NCI-H2171 treated with DMSO at 0.1 percent for 48 hours (cell line): ENCODE measurements around the gene E2F1.
"Not testable (repeated sequence)": the region's sequence is repeated elsewhere in the genome, so short reads cannot be mapped to it uniquely, and the experiment has no call there.

ENCODE experiments used
- DNase-seq: peaks from one replicate; lab custom pipeline; 2025; lab: John Stamatoyannopoulos, UW

The E2F1 gene

DNA sequence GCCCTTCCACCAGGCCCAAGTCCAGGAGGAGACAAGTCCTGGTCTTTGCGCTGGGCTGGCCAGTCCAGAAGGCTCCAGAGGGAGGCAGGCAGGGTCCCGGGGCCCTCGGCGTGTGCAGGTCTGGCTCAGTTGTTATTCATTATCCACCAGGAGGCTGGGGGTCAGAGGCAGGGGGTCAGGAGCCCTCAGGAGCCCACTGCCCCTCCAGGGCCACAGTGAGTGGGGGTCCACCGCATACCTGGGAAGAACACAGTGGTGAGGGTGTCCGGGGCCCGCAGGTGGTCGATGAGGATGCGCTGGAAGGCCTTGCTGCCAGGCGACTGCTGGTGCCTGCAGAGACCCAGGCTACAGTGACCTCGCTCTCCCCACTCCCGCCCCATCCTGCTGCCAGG, 28.5 kb downstream of the E2F1 start:
- no peak for DNase-seq

DNA sequence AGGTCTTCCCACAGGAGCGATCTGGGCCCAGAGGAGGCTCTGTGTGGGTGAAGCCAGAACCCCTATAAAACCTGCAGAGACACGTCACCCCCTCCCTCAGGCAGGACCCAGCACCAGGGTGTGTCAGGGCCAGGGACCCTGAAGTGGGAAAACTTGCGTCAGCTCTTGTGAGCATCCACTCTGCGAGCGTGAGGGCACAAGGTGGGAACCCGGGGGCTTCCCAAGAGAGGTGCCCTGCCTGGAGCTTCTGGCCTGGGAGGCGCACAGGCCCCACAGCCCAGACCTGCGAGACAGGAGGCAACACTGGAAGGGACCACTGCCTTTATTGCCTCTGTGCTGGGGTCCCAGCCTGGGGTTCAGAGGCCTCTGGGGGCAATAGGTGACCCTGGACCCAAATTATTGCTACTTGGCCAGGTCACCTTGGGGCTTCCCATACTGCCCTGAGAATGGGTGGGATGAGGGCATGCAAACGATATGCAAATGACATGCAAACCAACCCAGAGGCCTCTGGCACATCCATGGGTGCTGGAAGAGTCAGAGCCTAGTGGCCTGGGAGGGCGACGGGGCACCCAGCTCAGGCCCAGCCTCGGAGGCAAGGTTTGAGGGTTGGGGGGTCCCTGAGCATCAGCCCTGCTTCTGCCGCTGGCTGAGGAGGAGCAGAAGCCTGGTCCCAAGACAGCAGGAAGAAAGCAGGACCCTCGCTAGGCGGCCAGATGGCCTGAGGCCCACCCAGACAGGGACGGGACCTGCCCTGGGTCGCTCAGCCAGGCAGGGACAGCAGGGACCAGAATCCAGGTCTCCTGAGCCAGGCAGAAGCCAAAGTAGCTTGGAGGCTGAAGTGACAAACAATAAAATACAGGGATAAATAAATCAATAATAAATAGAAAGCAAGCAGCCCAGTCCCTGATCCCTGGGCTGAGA, 29.1 kb downstream of the E2F1 start:
- DNase-seq, result no peak

DNA sequence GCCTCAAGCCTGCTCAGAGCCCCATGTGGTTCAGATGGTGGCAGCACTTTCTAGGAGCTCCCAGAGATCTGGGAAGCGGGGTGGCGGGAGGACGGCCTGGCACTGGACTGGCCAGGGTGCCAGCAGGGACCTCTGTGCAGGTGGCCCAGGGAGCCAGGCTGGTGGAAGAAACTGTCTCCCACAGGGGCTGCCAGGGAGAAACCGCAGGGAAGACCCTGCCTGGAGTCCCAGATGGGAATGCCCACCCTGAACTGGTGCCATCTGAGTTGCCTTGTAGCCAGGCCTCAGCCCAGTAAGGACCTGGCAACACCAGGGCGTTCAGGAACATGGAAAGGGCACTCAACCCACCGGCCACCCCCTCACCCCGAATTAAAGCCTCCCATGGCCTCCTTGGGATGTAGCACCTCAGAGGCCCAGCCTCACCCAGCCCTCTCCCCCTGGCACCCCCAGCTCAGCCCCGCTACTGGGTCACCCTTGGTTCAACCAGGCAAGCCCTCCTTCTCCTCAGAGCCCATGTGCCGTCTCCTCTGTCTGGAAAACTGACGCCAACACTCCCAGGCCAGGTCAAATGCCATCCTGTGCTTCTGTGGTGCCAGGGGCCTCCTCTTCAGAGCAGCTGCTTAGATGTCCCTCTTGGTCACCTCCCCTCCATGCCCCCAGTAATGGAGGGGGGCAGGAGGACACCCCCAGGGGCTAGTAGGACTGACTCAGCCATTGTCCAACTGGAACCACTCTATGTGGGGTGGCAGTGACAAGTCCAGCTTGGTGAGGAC, 30.0 kb downstream of the E2F1 start:
- DNase-seq, result no peak

DNA sequence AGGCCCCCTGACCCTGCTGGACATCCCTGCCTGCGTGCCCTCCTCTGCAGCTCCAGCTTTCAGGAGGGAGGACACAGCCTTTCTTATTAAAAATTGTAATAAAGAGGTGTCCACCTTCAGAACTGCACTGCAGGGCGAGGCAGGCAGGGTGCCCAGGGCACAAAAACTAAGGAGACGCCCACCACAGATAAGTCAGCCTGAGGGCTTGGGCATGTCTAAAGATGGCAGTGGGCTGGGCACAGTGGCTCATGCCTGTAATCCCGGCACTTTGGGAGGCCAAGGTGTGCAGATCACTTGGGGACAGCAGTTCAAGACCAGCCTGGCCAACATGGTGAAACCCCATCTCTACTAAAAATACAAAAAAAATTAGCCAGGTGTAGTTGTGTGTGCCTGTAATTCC, 31.0 kb downstream of the E2F1 start:
- DNase-seq, result no peak

DNA sequence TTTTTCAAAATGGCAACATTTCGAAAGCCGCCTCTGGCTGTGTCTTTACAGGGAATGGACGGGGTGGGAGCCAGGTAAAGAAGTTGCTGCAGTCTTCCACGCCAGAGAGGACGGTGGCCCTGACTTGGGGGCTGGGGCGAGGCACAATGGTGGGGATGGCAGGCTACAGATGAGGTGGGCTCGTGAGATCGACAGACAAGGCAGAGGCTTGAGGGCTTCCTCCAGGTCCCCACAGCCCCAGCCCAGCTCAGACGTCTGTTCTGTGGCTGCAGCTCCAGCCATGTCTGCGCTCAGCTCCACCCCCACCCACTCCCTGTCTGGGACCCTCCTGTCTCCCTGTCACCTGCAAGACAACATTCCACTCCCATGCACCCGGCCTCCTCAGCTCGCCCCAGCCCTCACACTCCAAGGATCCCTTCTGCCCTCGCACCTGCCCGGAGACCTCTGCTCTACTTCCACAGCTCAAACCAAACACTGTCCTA, 31.5 kb downstream of the E2F1 start:
- DNase-seq, result no peak

DNA sequence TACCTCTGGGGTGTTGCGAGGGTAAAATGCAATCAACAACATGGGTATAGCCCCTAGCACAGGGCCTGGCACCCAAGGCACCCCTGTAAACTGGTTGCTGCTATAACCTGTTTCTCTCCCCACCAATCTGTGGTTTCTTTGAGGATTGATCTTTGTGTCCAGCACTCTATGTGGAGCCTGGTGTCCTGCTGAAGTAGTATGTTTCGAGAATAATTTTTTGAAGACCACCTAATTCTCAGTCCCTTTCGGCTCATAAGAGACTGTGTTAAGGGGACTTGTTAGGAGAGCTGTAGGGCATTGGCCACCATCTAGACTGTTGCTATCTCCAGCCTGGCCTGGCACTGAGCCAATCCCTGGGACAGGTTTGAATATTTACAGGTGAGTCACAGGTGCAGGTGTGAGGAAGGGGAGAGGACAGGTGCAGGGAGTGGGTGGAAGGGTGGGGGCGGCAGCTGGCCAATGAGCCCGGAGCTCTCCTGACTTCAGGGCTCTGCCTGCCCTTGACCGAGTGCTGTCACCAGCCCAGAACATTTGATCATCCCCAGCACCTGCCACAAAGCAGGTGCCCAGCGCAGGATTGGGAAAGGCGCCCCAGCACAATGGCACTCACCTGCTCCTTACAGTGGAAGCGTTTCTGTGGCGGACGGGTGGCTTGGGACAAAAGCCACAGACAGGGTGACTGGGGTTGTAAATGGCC, 32.1 kb downstream of the E2F1 start:
- peak; percentile 85 for DNase-seq

DNA sequence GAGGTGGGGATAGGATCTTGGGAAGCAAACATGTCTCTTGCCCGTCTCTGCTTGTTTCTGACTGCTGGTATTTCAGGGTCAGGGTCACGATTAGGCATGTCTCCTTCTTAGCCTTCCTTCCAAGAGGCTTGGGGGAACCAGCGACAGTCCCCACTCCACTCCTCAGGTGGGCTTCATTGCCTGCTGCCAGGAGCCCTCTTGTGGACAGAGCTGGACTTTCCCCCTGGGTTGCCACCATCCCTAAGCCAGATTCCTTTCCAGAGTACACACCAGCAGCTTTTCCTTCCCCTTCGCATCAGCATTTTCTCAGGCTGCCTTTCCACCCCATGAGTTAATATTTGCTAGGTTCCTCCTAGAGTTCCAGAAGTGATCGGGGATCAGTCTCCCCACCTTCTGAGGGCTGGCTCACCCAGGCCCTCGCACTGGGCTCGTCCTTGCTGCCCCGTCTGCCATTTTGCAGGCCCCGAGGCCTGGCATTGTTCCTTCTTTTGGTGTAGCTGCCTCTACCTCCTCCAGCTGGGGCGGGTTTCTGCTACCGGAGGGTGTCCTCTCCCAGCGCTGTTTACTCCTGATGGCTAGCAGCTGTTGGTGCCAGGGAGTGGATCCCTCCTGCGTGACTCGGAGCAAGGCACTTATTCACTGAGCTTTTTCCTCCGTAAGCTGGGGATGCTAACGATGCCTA, 32.8 kb downstream of the E2F1 start:
- peak; percentile 88 for DNase-seq

- DNase-seq, result no peak
Measured at GRCh38 chr20:33651562-33652048, 34.6 kb downstream of the E2F1 start.

GRCh38 chr20:33650753-33651561, 35.2 kb downstream of the E2F1 start:
- DNase-seq, result peak; percentile 97

- peak; percentile 56 for DNase-seq
Measured at GRCh38 chr20:33650111-33650752, 36.0 kb downstream of the E2F1 start.

DNA sequence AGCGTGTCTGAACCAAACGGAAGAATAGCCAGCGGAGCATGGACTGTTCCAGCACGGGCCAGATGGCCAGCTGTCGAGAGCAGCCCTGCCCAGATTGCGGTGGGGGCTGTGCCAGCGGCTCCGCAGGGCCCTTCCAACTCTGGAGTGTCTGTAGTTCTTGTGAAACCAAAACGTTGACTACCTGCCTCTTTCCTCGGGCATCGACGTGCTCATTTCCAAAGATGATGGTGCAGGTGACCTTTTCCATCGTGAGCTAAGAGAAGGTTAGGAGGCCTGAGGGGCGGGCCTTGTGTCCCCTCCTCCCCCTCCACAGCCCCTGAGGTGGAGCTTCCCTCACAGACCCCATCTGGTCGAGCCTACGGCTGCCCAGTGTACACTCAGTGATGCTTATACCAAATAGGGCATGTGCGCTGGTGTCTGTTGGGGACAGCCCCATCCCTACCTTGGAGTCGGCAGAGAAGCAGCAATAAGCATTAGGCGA, 36.9 kb downstream of the E2F1 start:
- peak; percentile 77 for DNase-seq

GRCh38 chr20:33648396-33649004, 37.7 kb downstream of the E2F1 start:
- DNase-seq, result peak; percentile 61

DNA sequence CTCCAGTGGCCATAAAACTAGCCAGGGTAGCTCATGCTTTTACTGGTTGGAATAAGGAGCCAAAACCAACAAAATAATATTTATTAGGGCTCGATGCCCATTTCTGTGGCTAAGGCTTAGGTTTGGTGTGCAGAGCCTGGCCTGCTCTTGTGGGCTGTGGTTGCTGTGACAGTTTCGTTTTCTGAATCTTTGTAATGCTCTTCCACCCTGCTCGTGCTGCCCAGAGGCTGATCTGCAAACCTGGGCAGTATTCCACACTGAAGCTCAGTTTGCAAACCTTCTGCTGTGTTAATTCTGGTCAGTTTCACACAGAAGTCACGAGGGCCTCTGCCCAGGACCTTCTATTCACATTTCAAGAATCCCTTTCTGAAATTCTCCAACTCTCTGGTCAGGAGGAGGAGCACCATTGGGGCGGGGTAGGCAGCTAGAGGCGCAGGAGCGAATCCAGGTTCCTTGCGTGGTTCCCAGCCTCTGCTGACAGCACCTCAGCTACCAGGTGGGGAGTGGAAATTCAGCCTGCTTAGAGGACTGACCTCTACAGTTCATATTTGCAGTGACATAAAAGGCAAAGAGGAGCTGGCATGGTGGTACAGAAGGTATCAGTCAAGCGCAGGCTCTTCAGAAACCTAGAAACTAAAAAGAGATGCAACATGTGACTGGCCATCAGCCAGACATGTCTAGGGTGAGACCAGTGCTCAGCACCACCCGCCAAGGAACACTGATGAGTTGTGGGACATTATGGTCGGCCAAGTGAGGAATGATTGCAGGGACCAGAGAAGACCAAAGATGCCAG, 38.4 kb downstream of the E2F1 start:
- peak; percentile 43 for DNase-seq

DNA sequence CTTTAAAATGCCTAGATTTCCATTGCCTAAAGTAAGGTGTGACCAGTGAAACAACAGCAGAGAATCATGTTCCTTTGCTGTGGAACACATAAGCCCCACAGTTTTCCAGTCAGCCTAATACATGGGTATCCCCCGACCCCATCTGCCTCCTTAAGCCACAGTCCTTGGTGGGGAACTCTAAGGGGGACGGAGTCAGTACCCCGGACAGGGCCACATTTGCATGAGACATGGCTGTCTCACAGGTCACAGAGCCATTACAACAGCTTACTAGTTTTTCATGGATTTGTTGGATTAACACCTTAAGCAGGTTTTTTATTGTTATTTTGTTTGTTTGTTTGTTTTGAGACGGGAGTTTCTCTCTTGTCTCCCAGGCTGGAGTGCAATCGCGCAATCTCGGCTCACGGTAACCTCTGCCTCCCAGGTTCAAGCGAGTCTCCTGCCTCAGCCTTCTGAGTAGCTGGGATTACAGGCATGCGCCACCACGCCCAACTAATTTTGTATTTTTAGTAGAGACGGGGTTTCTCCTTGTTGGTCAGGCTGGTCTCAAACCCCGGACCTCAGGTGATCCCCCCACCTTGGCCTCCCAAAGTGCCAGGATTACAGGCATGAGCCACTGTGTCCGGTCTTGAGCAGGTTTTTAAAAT, 39.1 kb downstream of the E2F1 start:
- not testable (repeated sequence) for DNase-seq

DNA sequence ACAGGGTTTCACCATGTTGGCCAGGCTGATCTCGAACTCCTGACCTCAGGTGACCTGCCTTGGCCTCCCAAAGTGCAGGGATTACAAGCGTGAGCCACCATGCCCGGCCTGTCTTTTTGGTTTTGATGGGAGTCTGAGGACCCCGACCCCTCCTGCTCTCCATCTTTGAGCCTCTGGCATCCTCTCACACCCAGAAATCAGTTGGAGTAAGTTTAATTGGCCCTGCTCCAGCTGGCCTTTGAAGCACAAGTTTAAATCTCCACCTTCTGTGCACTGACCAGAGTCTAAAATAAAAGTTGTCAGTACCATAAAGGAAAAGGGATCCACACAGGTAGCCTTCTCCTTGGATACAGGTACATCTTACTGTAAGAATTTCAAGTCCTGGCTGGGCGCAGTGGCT, 40.0 kb downstream of the E2F1 start:
- no peak for DNase-seq

- no peak for DNase-seq
Measured at GRCh38 chr20:33645396-33645795, 40.8 kb downstream of the E2F1 start.

- DNase-seq, result no peak
Measured at GRCh38 chr20:33645072-33645358, 41.2 kb downstream of the E2F1 start.

DNA sequence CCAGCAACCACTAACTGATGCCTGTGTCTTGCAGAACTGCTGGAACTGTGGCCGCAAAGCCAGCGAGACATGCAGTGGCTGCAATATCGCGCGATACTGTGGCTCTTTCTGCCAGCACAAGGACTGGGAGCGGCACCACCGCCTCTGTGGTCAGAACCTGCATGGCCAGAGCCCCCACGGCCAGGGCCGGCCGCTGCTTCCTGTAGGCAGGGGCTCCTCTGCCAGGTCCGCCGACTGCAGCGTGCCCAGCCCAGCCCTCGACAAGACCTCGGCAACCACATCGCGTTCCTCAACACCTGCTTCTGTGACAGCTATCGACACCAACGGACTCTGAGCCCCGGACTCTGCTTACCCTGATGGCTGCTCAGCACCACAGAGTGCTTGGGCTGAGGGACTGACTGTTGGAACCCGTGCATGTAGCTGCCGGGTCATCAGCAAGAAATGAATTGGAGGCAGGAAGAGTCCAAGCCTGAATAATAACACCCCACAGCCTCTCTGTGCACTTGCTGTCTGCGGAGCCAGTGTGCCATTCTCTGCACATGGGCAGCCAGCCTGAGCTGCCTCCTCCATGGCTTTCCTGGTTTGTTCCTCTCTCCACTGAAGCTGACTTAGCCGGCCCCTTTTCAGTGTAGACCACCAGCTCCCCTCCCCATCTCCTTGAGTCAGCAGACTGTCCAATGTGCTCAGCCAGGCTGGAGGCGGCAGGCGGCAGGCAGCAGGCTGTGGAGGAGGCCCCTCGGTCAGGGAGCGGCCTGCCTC, 41.7 kb downstream of the E2F1 start:
- no peak for DNase-seq
